Loucy (cell line): ENCODE data around the gene MYH7B.

Source experiments
- EZH2phosphoT487 ChIP-seq: fragments of 200-600 bp; IDR thresholded peaks from 2 replicates; pipeline ENCODE4 v1.6.1; 2018; ENCODE audit warnings: antibody characterized with exemption, mild to moderate bottlenecking, moderate library complexity, borderline replicate concordance
- TF ChIP-seq, protein P1 (sequence below): fragments of 200-600 bp; sonication (generic); conservative IDR thresholded peaks from 2 replicates; pipeline ENCODE4 v1.5.1; 2014; ENCODE audit warnings: mild to moderate bottlenecking, antibody characterized with exemption, low read length

- TF ChIP-seq, protein P1, sequence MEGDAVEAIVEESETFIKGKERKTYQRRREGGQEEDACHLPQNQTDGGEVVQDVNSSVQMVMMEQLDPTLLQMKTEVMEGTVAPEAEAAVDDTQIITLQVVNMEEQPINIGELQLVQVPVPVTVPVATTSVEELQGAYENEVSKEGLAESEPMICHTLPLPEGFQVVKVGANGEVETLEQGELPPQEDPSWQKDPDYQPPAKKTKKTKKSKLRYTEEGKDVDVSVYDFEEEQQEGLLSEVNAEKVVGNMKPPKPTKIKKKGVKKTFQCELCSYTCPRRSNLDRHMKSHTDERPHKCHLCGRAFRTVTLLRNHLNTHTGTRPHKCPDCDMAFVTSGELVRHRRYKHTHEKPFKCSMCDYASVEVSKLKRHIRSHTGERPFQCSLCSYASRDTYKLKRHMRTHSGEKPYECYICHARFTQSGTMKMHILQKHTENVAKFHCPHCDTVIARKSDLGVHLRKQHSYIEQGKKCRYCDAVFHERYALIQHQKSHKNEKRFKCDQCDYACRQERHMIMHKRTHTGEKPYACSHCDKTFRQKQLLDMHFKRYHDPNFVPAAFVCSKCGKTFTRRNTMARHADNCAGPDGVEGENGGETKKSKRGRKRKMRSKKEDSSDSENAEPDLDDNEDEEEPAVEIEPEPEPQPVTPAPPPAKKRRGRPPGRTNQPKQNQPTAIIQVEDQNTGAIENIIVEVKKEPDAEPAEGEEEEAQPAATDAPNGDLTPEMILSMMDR: no peak
- no peak for TF ChIP-seq EZH2phosphoT487
Observed at GRCh38 chr20:34915749-34916455, 39.8 kb upstream of the MYH7B start.
